Activated T-helper 1 cell treated with anti-CD3 and anti-CD28 coated beads, Interleukin-12 subunit alpha, Interleukin-12 subunit beta, Interleukin-2, Interleukin-4 antibody, amounts not matched to agents 30 ng/mL and 10 ng/mL and 1 ng/mL, durations not matched to agents 14 hours and 24 hours and 36 hours (primary cell): ENCODE data around the gene DAZAP1. TPM values are rescaled to one million over a fixed set of nuclear protein-coding genes. Genes with fewer than 3 reads are reported as not detected.

ENCODE experiments used
- DNase-seq: peaks from one replicate; pipeline ENCODE4 v3.0.0; 2021; ENCODE audit warnings: low spot score
- H3K27ac Mint-ChIP-seq: one replicate; pipeline ENCODE4 v1.8.0; 2021; ENCODE audit warnings: mild to moderate bottlenecking, mixed read lengths
- H3K27me3 Mint-ChIP-seq: one replicate; pipeline ENCODE4 v1.8.0; 2022; ENCODE audit warnings: mild to moderate bottlenecking, moderate library complexity, mixed read lengths; ENCODE audit not compliant: insufficient read depth
- H3K36me3 Mint-ChIP-seq: one replicate; pipeline ENCODE4 v1.8.0; 2021; ENCODE audit warnings: low read depth, mixed read lengths
- H3K4me1 Mint-ChIP-seq: one replicate; pipeline ENCODE4 v1.8.0; 2021; ENCODE audit warnings: low read depth, mixed read lengths
- H3K4me3 Mint-ChIP-seq: one replicate; pipeline ENCODE4 v1.8.0; 2021; ENCODE audit warnings: mild to moderate bottlenecking, moderate library complexity, mixed read lengths
- H3K9me3 Mint-ChIP-seq: one replicate; pipeline ENCODE4 v1.8.0; 2021; ENCODE audit warnings: mixed read lengths
- intact Hi-C: fragments of 100-400 bp; cut with micrococcal nuclease; formaldehyde crosslinking; loops from one replicate; pipeline ENCODE4 v1.15.1; 2024
- total RNA-seq: library from RNA; stranded (reverse); gene quantifications from 2 replicates; pipeline ENCODE4 v1.2.3, GENCODE V29; 2022

DAZAP1 gene
- total RNA-seq: 301 and 304 TPM in 2 replicates

DNA sequence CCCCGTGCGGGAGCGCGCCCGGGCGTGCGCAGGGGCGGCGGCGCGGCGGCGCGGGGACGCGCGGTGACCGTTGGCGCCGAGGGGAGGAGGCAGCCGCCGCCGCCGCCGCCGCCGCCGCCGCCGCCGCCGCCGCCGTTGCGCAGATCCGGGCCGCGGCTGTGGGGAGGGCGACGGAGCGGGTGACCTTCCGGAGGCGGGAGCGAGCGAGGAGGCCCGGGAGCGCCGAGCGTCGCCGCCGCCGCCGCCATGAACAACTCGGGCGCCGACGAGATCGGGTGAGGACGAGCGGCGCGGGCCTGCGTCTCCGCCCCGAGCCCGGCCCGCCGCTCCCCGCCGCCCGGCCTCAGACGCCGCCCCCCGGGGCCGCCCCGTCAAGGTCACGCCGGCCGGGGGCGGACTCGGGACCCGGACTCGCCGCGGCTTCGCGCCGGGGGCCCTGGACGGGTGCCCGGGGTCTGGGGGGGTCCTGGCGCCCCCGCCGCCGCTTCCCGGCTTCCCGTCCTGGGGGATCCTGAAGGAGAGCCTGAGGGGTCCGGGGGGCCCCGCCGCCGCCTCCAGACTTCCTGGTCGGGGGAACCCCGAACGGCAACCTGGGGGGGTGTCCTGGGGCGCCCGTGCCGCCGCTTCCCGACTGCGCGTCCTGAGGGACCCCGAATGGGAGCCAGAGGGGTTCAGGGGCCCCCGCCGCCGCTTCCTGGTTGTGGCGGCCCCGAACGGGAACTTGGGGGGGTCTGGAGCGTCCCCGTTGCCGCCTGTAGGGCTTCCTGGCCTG is at the start of gene DAZAP1:
Gene DAZAP1 (plus strand): TSS at position 59 of the 772 bp plus-strand sequence. CDS start 188 bp downstream, at position 247.
- no peak for DNase-seq
- Mint-ChIP-seq H3K36me3 (peaks cover 14% of the 10 kb centered on the region), H3K9me3 (no peaks in the 10 kb centered on the region), H3K27ac (peak within 1 kb of the TSS; percentile 83), H3K4me3 (peak within 1 kb of the TSS; percentile 98), H3K27me3 (peaks cover 6% of the 10 kb centered on the region), H3K4me1 (peaks cover 31% of the 10 kb centered on the region)
- intact Hi-C loops: loop anchor here (1.0 to 5.0 kb wide), 8 partner anchors 24 to 1375 kb away; partner anchors contain the start of genes FAM174C, KLF16, NDUFS7 and PCSK4

DNA sequence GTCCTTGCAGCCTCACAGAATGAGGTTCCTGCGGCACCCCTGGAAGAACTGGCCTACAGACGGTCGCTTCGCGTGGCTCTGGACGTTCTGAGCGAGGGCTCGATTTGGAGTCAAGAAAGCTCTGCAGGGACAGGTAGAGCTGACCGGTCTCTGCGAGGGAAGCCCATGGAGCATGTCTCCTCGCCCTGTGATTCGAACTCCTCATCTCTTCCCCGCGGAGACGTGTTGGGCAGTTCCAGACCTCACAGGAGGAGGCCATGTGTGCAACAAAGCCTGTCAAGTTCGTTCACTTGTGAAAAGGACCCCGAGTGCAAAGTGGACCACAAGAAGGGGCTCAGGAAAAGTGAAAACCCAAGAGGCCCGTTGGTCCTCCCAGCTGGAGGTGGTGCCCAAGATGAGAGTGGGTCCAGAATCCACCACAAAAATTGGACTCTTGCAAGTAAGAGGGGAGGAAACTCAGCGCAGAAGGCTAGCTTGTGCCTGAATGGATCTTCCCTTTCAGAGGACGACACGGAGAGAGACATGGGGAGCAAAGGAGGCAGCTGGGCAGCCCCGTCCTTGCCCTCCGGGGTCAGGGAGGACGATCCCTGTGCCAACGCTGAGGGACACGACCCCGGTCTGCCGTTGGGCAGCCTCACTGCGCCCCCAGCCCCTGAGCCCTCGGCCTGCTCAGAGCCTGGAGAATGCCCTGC is 47.1 kb upstream of the DAZAP1 start:
- peaks cover 27% of the 10 kb centered on the region for H3K36me3 Mint-ChIP-seq

DNA sequence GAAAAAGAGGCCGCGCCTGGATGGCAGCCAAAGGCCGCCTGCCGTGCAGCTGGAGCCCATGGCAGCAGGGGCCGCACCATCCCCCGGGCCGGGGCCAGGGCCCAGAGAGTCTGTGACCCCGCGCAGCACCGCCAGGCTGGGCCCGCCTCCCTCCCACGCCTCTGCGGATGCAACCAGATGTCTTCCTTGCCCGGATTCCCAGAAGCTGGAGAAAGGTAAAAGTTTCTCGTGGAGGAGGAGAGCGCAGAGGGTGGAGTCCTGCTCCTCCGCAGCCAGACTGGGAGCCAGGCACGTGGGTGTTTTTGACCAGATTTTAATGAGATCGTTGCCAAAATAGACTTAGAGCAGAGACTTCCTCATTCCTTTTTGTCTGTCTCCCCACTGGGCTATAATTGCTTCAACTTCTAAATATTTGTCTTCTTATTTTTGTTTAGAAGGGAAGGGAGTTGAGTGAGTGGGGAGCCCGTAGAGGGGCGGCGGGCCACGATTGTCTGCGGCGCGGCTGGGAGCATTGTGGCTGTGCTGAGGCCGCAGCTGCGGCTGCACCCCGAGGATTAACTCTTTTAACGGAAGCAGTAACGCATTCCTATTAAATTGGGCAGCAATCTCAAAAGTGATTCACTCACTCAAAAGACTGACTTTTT is 46.4 kb upstream of the DAZAP1 start:
- intact Hi-C loops: no loop called here
- H3K4me1 Mint-ChIP-seq: peaks cover 32% of the 10 kb centered on the region
- H3K9me3 Mint-ChIP-seq: no peaks in the 10 kb centered on the region
- DNase-seq: no peak
- H3K27ac Mint-ChIP-seq: no peak overlapping the region
- peaks cover 25% of the 10 kb centered on the region for H3K36me3 Mint-ChIP-seq
- H3K4me3 Mint-ChIP-seq: no peak overlapping the region
- no peaks in the 10 kb centered on the region for H3K27me3 Mint-ChIP-seq

More for the DNA sequence above, 47.1 kb upstream of the DAZAP1 start:
- Mint-ChIP-seq H3K27me3 (no peaks in the 10 kb centered on the region), H3K9me3 (no peaks in the 10 kb centered on the region), H3K27ac (no peak overlapping the region), H3K4me3 (no peak overlapping the region), H3K4me1 (peaks cover 39% of the 10 kb centered on the region)
- intact Hi-C loops: no loop called here
- DNase-seq: no peak

DNA sequence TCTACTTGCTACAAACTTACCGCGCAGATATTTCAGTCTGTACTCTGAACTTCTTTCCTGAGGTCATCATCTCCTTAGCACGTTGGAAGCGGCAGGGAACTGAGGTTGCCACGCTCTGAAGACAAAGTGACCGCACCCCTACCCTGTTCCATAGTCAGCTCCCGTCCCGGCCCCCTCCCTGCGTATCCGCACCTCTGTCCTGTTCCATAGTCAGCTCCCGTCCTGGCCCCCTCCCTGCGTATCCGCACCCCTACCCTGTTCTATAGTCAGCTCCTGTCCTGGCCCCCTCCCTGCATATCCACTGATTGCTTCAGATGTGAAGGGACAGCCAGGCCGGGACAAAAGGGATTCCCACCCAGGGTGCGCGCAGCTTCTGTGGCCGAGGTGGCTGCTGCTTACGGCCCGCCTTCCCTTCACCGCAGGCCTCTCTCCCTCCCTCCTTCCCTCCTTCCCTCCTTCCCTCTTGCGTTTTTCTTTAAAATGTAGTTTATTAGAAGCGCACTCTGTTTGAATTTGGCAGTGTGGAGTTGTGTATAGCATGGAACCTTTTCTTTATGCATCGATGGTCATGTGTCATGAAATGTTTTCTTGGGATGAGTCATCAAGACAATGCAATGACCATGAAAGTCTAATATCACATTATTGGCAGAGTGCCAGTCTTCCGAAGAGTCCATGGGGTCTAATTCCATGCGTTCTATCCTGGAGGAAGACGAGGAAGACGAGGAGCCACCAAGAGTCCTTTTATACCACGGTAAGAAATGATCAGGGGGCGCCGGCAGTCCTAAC is 45.6 kb upstream of the DAZAP1 start:
- Mint-ChIP-seq H3K27me3 (no peaks in the 10 kb centered on the region), H3K36me3 (peaks cover 25% of the 10 kb centered on the region), H3K9me3 (no peaks in the 10 kb centered on the region), H3K27ac (no peak overlapping the region), H3K4me3 (no peak overlapping the region), H3K4me1 (peaks cover 28% of the 10 kb centered on the region)
- DNase-seq: no peak
- intact Hi-C loops: no loop called here

DNA sequence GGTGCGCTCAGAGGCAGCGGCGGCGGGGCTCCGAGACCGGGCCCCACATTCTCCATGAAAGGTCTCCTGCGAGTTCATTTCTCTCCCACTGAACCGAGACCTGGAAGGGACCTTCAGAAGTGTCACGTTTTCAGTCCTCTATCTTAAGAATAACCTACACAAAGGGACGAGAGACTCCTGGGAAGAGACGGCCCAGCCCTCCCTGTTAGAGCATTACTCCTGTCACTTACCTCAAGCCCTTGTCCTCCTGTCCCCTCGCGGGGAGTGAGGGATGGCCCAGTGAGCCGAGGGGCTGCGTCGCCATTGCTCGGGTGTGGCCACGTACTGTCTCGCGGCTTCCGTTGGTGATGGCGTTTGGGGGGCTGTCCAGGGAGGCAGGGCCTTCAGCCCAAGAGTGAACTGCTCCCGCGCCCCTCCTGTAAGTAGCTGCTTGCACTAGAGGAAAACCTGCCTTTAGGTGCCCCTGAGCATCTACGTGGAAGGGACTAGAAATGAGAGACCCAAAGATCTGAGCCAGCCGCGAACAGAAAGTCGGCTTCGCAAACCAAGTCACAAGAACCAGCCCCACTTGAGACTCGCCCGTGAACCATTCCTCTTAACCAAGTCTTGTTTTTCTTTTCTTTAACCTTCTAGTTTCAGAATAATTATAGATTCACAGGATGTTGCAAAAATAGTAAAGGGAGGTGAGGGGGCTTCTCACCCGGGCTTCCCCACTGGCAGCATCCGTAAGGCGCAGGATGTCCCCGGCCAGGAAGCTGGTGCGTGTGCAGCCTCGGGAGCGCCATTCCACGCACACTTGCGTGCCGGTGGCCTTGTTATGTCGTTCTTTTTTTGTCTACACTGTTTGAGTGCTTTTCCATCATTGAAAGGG is 44.8 kb upstream of the DAZAP1 start:
- intact Hi-C loops: no loop called here
- no peaks in the 10 kb centered on the region for H3K9me3 Mint-ChIP-seq
- H3K4me1 Mint-ChIP-seq: peaks cover 28% of the 10 kb centered on the region
- no peak for DNase-seq
- H3K4me3 Mint-ChIP-seq: no peak overlapping the region
- peaks cover 22% of the 10 kb centered on the region for H3K36me3 Mint-ChIP-seq
- no peaks in the 10 kb centered on the region for H3K27me3 Mint-ChIP-seq
- no peak overlapping the region for H3K27ac Mint-ChIP-seq

DNA sequence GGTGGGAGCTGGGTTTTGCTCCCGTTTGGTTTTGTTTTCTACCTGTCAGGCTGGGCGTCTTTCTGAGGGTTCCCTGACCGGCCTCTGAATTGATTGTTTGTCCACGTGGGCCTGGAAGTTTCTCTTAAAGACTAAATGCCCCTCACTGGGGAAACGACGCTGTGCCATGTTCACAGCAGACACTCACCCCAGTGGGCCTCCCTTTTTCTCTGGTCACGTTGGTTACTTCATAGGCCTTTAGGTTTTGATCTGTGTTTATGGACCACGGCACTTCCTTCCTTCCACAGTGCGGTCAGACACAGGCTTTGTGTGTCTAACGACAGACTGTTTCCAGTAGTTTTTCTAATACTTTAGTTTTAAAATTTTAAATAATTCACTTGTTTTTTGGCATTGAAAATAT is 43.8 kb upstream of the DAZAP1 start:
- Mint-ChIP-seq H3K4me3 (peak overlapping the region; percentile 63), H3K27ac (peak overlapping the region; percentile 71), H3K4me1 (peaks cover 28% of the 10 kb centered on the region), H3K27me3 (no peaks in the 10 kb centered on the region), H3K9me3 (no peaks in the 10 kb centered on the region), H3K36me3 (peaks cover 15% of the 10 kb centered on the region)
- DNase-seq: no peak
- intact Hi-C loops: no loop called here

DNA sequence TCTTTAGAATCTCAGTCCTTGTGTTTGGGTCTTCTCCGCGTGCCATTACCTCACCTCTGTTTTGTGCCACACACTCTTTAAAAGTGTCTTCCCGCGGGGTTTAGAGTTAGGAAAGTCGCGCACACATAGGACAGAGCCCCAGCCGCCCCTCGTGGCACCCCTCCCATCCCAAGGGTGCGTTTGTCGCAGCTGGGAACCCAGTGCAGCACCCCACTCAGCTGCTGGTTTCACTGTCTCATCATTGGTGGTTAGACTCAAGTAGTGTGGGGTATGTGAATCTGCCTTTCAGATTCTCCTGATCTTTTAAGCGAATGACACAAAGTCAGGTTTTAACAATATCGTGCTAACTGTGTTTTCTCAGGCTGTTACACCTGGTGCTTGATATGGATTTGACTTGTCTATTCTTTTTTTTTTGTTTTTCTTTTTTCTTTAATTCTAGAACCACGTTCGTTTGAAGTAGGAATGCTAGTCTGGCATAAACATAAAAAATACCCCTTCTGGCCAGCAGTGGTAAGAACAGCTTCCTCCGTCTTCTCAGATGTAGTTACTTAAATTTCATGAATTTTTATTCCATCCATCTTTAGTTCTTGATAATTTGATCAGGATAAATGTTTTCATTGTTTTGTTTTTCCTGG is 43.2 kb upstream of the DAZAP1 start:
- peaks cover 28% of the 10 kb centered on the region for H3K4me1 Mint-ChIP-seq
- no peaks in the 10 kb centered on the region for H3K27me3 Mint-ChIP-seq
- intact Hi-C loops: loop anchor here (1.0 kb wide), 1 partner anchor 49 kb away; no protein-coding TSS in a partner anchor
- no peak for DNase-seq
- peak overlapping the region; percentile 55 for H3K4me3 Mint-ChIP-seq
- peak overlapping the region; percentile 71 for H3K27ac Mint-ChIP-seq
- H3K36me3 Mint-ChIP-seq: peaks cover 15% of the 10 kb centered on the region
- no peaks in the 10 kb centered on the region for H3K9me3 Mint-ChIP-seq

DNA sequence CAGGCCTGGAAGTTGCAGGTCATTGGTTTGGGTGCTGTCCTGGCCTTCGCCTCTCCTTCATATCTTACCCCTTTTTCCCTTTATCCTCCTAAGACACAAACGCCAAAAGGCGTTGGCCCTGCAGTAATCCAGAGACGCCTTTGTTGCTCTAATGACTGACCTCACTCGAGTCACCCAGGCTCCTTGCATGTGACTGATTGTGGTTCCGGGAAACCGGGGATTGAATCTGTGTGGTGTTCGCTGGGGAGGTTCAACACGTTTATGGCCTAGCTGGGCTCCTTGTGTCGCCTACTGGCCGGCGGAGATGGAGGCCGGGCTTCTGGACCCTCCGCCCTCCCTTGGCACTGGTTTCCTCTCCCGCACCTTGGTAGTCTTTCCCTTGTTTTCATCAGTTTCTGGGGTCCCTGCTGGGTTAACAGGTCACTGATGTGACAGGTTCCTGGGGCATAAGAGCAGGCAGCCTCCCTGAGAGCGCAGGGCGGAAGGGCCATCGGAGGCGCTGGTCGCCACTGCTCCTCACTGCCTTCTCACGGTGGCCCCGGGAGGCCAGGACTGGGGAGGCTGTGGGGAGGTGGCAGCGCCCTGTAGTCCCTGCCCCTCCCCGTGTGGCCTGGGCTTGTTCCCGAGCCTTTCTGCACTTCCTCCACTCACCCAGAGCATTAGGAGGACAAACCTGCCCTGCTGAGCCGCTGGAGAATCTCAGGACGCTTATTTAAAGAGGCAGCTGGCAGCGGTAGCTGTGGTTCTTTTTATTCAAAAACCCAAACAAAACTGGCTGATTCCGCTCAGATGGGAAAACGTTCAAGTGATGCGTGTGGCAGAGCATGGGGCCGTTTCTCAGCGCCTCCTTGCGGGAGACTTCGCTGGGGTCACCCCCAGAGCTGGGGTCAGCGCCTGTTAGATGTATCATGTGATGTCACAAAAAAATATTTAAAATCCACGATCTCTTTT is 41.8 kb upstream of the DAZAP1 start:
- intact Hi-C loops: no loop called here

DNA sequence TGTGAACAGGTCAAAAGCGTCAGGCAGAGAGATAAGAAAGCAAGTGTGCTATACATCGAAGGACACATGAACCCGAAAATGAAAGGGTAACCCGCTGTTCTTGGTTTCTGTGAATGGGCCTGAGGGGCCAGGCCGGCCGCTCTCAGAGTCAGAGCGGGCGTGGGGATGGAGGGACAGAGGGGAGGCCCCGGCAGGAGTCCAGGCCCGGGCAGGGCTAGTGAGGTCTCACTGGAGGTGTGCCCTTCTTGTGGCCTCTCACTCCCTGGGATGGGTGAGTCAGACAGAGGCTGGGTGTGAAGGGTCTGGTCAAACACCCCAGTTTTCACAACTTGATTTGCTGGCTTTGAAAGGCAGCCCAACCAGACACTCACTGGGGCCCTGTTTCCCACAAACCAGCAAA is 41.1 kb upstream of the DAZAP1 start:
- DNase-seq: no peak
- intact Hi-C loops: no loop called here
- Mint-ChIP-seq H3K9me3 (no peaks in the 10 kb centered on the region), H3K4me1 (peaks cover 28% of the 10 kb centered on the region), H3K4me3 (no peak overlapping the region), H3K36me3 (peaks cover 10% of the 10 kb centered on the region), H3K27me3 (no peaks in the 10 kb centered on the region), H3K27ac (no peak overlapping the region)

More for the DNA sequence above, 41.8 kb upstream of the DAZAP1 start:
- Mint-ChIP-seq H3K36me3 (peaks cover 10% of the 10 kb centered on the region), H3K4me1 (peaks cover 28% of the 10 kb centered on the region), H3K9me3 (no peaks in the 10 kb centered on the region), H3K27me3 (no peaks in the 10 kb centered on the region), H3K27ac (no peak overlapping the region), H3K4me3 (no peak overlapping the region)
- no peak for DNase-seq

DNA sequence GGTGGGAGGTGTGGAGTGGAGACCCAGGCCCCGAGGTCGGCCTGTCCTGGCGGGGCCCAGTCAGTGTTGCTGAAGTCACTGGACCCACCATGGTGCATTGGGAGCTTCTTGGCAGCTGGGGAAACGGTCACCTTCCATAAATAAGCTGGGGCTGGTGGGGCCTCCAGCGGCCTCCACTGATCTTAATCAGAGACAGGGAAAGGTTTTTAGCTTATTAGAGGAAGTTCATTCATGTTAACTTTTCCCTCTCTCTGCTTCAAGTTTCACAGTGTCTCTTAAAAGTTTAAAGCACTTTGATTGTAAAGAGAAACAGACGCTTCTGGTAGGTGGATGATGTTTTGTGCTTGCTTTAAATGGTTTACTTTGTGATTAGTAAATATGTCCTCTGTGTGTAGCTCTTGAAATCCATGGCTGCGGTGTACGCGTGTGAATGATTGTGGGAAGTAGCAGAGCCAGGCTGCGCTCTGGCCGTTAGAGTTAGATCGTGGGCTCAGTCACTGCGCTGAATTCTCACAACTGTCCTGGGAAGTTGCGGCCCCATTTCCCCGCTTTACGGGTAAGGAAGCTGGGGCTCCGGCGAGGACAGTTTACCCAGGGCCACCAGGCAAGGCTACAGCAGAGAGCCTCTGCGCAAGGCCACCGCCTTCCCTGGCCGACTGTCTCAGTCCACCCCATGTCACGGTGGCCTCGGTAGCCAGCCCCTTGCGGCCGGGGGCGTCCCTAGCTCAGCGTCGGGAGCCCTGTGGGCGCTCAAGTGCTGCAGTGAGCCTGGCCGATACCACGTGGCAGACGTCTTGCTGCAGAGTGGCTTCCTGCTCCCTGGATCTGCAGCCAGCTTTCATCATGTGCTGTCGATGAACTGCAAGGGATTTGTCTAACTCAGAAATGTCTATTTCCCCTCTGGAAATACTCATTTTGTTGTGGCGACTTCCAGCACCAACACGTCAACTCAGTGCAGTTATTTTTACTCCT is 40.2 kb upstream of the DAZAP1 start:
- H3K4me1 Mint-ChIP-seq: peaks cover 25% of the 10 kb centered on the region
- intact Hi-C loops: no loop called here
- DNase-seq: no peak
- no peaks in the 10 kb centered on the region for H3K27me3 Mint-ChIP-seq
- no peaks in the 10 kb centered on the region for H3K9me3 Mint-ChIP-seq
- H3K27ac Mint-ChIP-seq: no peak overlapping the region
- no peak overlapping the region for H3K4me3 Mint-ChIP-seq
- peaks cover 7% of the 10 kb centered on the region for H3K36me3 Mint-ChIP-seq
